ENCODE data around the gene INSRR. TPM values are rescaled to one million over a fixed set of nuclear protein-coding genes. Genes with fewer than 3 reads are reported as not detected.
A peak's percentile ranks its signal among the peaks of the same experiment; 100 is the strongest.

Gene INSRR
- polyA plus RNA-seq, 3 donors, result not detected

DNA sequence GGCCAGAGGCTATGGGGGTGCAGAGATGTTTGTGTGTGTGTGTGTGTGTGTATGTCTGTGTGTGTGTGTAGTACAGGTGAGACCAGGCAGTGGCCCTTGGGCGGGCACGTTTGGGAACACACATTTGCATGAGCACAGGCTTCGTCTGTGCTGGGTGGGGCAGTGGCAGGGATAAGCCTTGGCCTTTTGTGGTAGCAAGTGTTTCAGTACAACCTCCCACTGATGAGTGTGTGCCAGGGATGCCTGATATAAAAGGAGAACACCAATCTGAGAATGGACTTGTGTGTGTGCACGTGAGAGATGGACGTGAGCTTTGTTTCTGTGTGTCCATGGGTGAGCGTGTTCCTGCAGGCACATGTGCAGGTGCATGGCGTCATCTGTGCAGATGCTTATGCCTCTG, 4.7 kb upstream of the INSRR start:
- Mint-ChIP-seq H3K27ac (no peak overlapping the region), H3K27me3 (ENCODE audit: low read depth in 3 of 3) (peaks cover 58 to 70% (median 58%) of the 10 kb centered on the region in 3 donors), H3K36me3 (peaks cover 0 to 4% of the 10 kb centered on the region in 2 donors), H3K4me1 (peaks cover 7% of the 10 kb centered on the region), H3K4me3 (peak overlapping the region in 1 of 2 donors; percentile 35), H3K9me3 (peaks cover 0 to 6% (median 0%) of the 10 kb centered on the region in 7 donors)
- Histone ChIP-seq H3K27me3 (ENCODE audit: control insufficient read depth in 2 of 2, insufficient read depth in 2 of 2, low read length in 2 of 2) (peaks cover 31 to 43% of the 10 kb centered on the region in 2 donors), H3K79me2 (ENCODE audit: insufficient read depth, low read length) (no peaks in the 10 kb centered on the region), H3K4me2 (replicated peaks; ENCODE audit: extremely low read depth, low read length, poor library complexity, severe bottlenecking) (no peak overlapping the region), H3K27ac (ENCODE audit: low read depth in 1 of 2, low read length in 2 of 2) (no peak overlapping the region), H3K4me1 (ENCODE audit: control insufficient read depth in 1 of 2, insufficient read depth in 2 of 2, low read length in 2 of 2) (peaks cover 5 to 15% of the 10 kb centered on the region in 2 donors), H3K36me3 (replicated peaks in 1 of 2; ENCODE audit: control insufficient read depth in 1 of 2, insufficient read depth in 2 of 2, low read length in 2 of 2) (no peaks in the 10 kb centered on the region), H4K20me1 (ENCODE audit: insufficient read depth, low read length) (no peaks in the 10 kb centered on the region), H3K9ac (ENCODE audit: insufficient read depth, low read length, poor library complexity, severe bottlenecking) (no peak overlapping the region), H3K4me3 (replicated peaks in 1 of 3; ENCODE audit: low read depth in 2 of 3, low read length in 3 of 3) (no peak overlapping the region), H3K9me3 (replicated peaks in 1 of 2; ENCODE audit: control insufficient read depth in 1 of 2, insufficient read depth in 1 of 2, low read length in 2 of 2) (peaks cover 0 to 8% of the 10 kb centered on the region in 2 donors), H2AFZ (ENCODE audit: insufficient read depth, low read depth, low read length, poor library complexity, severe bottlenecking) (no peak overlapping the region)
- no peak for DNase-seq
- intact Hi-C loops (cut with micrococcal nuclease), result no loop called here
- WGBS (ENCODE audit: insufficient coverage), result 84% methylated on average over 7 of the region's 7 CpGs
- TF ChIP-seq, protein P1, sequence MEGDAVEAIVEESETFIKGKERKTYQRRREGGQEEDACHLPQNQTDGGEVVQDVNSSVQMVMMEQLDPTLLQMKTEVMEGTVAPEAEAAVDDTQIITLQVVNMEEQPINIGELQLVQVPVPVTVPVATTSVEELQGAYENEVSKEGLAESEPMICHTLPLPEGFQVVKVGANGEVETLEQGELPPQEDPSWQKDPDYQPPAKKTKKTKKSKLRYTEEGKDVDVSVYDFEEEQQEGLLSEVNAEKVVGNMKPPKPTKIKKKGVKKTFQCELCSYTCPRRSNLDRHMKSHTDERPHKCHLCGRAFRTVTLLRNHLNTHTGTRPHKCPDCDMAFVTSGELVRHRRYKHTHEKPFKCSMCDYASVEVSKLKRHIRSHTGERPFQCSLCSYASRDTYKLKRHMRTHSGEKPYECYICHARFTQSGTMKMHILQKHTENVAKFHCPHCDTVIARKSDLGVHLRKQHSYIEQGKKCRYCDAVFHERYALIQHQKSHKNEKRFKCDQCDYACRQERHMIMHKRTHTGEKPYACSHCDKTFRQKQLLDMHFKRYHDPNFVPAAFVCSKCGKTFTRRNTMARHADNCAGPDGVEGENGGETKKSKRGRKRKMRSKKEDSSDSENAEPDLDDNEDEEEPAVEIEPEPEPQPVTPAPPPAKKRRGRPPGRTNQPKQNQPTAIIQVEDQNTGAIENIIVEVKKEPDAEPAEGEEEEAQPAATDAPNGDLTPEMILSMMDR (IDR thresholded peaks at IDR 0.05), result no peak

DNA sequence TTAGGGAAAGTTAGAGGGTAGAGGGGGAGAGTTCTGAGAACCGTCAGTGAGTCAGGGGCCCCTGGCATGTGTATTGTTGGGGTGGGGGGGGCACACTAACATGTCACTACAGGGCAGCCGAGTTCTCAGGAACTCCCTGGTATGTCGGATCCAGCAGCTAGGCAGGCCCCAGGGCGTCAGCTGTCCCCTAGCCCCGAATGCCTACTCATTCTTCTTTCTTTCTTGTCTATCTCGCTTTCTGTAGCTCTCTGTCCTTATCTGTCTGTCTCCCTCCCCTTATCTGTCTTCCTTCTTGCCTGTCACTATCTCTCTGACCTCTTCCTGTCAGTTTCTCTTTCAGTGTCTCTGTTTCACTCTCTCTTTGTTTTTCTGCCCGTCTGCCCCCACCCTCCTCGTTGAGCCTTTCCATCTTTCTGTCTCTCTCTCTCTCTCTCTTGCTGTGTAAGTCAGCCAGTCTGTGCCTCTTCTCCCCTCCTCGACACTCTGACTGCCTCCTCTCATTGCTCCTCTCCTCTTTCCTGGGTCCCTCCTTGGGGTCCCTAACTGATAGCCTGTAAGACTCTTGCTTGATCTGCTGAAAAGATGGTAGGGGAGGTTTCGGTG, 4.2 kb upstream of the INSRR start:
- H3K27me3 ChIP-seq (ENCODE audit: control insufficient read depth in 2 of 2, insufficient read depth in 2 of 2, low read length in 2 of 2), result peaks cover 36 to 48% of the 10 kb centered on the region in 2 donors
- H3K36me3 ChIP-seq (replicated peaks in 1 of 2; ENCODE audit: control insufficient read depth in 1 of 2, insufficient read depth in 2 of 2, low read length in 2 of 2), result no peaks in the 10 kb centered on the region
- no peaks in the 10 kb centered on the region for H4K20me1 ChIP-seq (ENCODE audit: insufficient read depth, low read length)
- no peak overlapping the region for H3K9ac ChIP-seq (ENCODE audit: insufficient read depth, low read length, poor library complexity, severe bottlenecking)
- peaks cover 5 to 15% of the 10 kb centered on the region in 2 donors for H3K4me1 ChIP-seq (ENCODE audit: control insufficient read depth in 1 of 2, insufficient read depth in 2 of 2, low read length in 2 of 2)
- 70% methylated on average over 8 of the region's 10 CpGs for WGBS (ENCODE audit: insufficient coverage)
- H3K4me3 ChIP-seq (replicated peaks in 1 of 3; ENCODE audit: low read depth in 2 of 3, low read length in 3 of 3), result no peak overlapping the region
- H3K4me1 Mint-ChIP-seq, result peaks cover 9% of the 10 kb centered on the region
- peaks cover 0 to 6% (median 0%) of the 10 kb centered on the region in 7 donors for H3K9me3 Mint-ChIP-seq
- H3K27ac ChIP-seq (ENCODE audit: low read depth in 1 of 2, low read length in 2 of 2), result no peak overlapping the region
- no peaks in the 10 kb centered on the region for H3K79me2 ChIP-seq (ENCODE audit: insufficient read depth, low read length)
- no peak overlapping the region for H3K27ac Mint-ChIP-seq
- TF ChIP-seq, protein P1 (IDR thresholded peaks at IDR 0.05), result no peak
- peaks cover 63 to 75% (median 63%) of the 10 kb centered on the region in 3 donors for H3K27me3 Mint-ChIP-seq (ENCODE audit: low read depth in 3 of 3)
- no peak overlapping the region for H2AFZ ChIP-seq (ENCODE audit: insufficient read depth, low read depth, low read length, poor library complexity, severe bottlenecking)
- no peak for DNase-seq
- peaks cover 0 to 8% of the 10 kb centered on the region in 2 donors for H3K9me3 ChIP-seq (replicated peaks in 1 of 2; ENCODE audit: control insufficient read depth in 1 of 2, insufficient read depth in 1 of 2, low read length in 2 of 2)
- no peak overlapping the region for H3K4me2 ChIP-seq (replicated peaks; ENCODE audit: extremely low read depth, low read length, poor library complexity, severe bottlenecking)
- intact Hi-C loops (cut with micrococcal nuclease), result no loop called here
- peak overlapping the region in 1 of 2 donors; percentile 35 for H3K4me3 Mint-ChIP-seq
- H3K36me3 Mint-ChIP-seq, result peaks cover 0 to 5% of the 10 kb centered on the region in 2 donors

Measured in CD14-positive monocyte (primary cell).